HG03565 (cell line): ENCODE results near the gene KLRK1.
"Not testable (repeated sequence)": the region's sequence is repeated elsewhere in the genome, so short reads cannot be mapped to it uniquely, and the experiment has no call there.

Experiments
- ATAC-seq: cut with Tn5 transposase; IDR thresholded peaks from one replicate; pipeline ENCODE4 v1.9.1; 2021; ENCODE audit warnings: mild to moderate bottlenecking, moderate library complexity; ENCODE audit not compliant: unreplicated experiment

Gene KLRK1

GRCh38 chr12:10388624-10389413 is 1.0 kb downstream of the KLRK1 start:
- no peak for ATAC-seq

GRCh38 chr12:10387498-10387897 is 2.3 kb downstream of the KLRK1 start:
- ATAC-seq: not testable (repeated sequence)

- ATAC-seq: no peak
Measured at GRCh38 chr12:10386857-10387256, 3.0 kb downstream of the KLRK1 start.

- ATAC-seq: no peak
Measured at GRCh38 chr12:10385166-10385613, 4.7 kb downstream of the KLRK1 start.

- no peak for ATAC-seq
Measured at GRCh38 chr12:10384191-10384590, 5.7 kb downstream of the KLRK1 start.

- no peak for ATAC-seq
Measured at GRCh38 chr12:10381928-10382628, 7.8 kb downstream of the KLRK1 start.

GRCh38 chr12:10378737-10379136 is 11.1 kb downstream of the KLRK1 start:
- not testable (repeated sequence) for ATAC-seq

GRCh38 chr12:10374624-10375018 is 15.2 kb downstream of the KLRK1 start:
- no peak for ATAC-seq

GRCh38 chr12:10372559-10372958 is 17.3 kb downstream of the KLRK1 start:
- no peak for ATAC-seq

GRCh38 chr12:10371893-10372535 is 17.8 kb downstream of the KLRK1 start:
- not testable (repeated sequence) for ATAC-seq

- ATAC-seq: no peak
Measured at GRCh38 chr12:10369557-10370415, 20.1 kb downstream of the KLRK1 start.

GRCh38 chr12:10368206-10369171 is 21.4 kb downstream of the KLRK1 start:
- no peak for ATAC-seq

GRCh38 chr12:10367714-10368113 is 22.1 kb downstream of the KLRK1 start:
- not testable (repeated sequence) for ATAC-seq

- ATAC-seq: no peak
Measured at GRCh38 chr12:10366875-10367274, 23.0 kb downstream of the KLRK1 start.

- no peak for ATAC-seq
Measured at GRCh38 chr12:10365696-10366405, 24.0 kb downstream of the KLRK1 start.

- ATAC-seq: peak; percentile 43
Measured at GRCh38 chr12:10364815-10365622, 24.8 kb downstream of the KLRK1 start.

- ATAC-seq: peak; percentile 83
Measured at GRCh38 chr12:10363914-10364814, 25.7 kb downstream of the KLRK1 start.
